OCI-LY1 (cell line): ENCODE results near the gene TMEM53.

Experiments used
- H2AFZ ChIP-seq: fragments of 200-600 bp; sonication (generic), shearing (Covaris generic); 2 replicates; pipeline ENCODE4 v1.6.0; 2014; ENCODE audit warnings: antibody characterized with exemption, mild to moderate bottlenecking, low read length
- H3F3A ChIP-seq: fragments of 200-600 bp; sonication (generic), shearing (Covaris generic); 2 replicates; pipeline ENCODE4 v1.6.0; 2014; ENCODE audit warnings: mild to moderate bottlenecking, antibody characterized with exemption, low read length, moderate library complexity; ENCODE audit not compliant: insufficient read depth
- H3K27ac ChIP-seq: fragments of 200-600 bp; sonication (generic); 2 replicates; pipeline ENCODE4 v1.5.1; 2014; ENCODE audit warnings: low read length, mixed run types, mild to moderate bottlenecking, low read depth; ENCODE audit not compliant: poor library complexity, severe bottlenecking
- H3K27me3 ChIP-seq: fragments of 200-600 bp; sonication (generic); 2 replicates; pipeline ENCODE4 v1.6.0; 2014; ENCODE audit warnings: antibody characterized with exemption, mild to moderate bottlenecking, low read length, moderate library complexity; ENCODE audit not compliant: insufficient read depth
- H3K36me3 ChIP-seq: fragments of 200-600 bp; sonication (generic); 2 replicates; pipeline ENCODE4 v1.6.1; 2014; ENCODE audit warnings: mild to moderate bottlenecking, antibody characterized with exemption, low read length, moderate library complexity, mixed read lengths; ENCODE audit not compliant: insufficient read depth
- H3K4me1 ChIP-seq: fragments of 200-600 bp; sonication (generic); 2 replicates; pipeline ENCODE4 v1.5.1; 2014; ENCODE audit warnings: mild to moderate bottlenecking, low read length, moderate library complexity; ENCODE audit not compliant: insufficient read depth, severe bottlenecking
- H3K4me2 ChIP-seq: fragments of 200-600 bp; sonication (generic), shearing (Covaris generic); 2 replicates; pipeline ENCODE4 v1.6.1; 2014; ENCODE audit warnings: low read length
- H3K4me3 ChIP-seq: fragments of 200-600 bp; sonication (generic); 2 replicates; pipeline ENCODE4 v1.5.1; 2014; ENCODE audit warnings: low read length, low read depth, mild to moderate bottlenecking, mixed read lengths; ENCODE audit not compliant: poor library complexity, severe bottlenecking
- H3K79me2 ChIP-seq: fragments of 200-600 bp; shearing (Covaris generic); 2 replicates; pipeline ENCODE4 v1.6.1; 2016; ENCODE audit warnings: mixed run types, low read length, mixed read lengths; ENCODE audit not compliant: insufficient read depth
- H3K9ac ChIP-seq: fragments of 200-600 bp; sonication (generic), shearing (Covaris generic); 2 replicates; pipeline ENCODE4 v1.6.1; 2014; ENCODE audit warnings: mild to moderate bottlenecking, low read length, mixed read lengths
- H3K9me2 ChIP-seq: fragments of 200-600 bp; sonication (generic), shearing (Covaris generic); 2 replicates; pipeline ENCODE4 v1.6.1; 2014; ENCODE audit warnings: low read depth, mild to moderate bottlenecking, low read length, mixed read lengths
- H3K9me3 ChIP-seq: fragments of 200-600 bp; shearing (Covaris generic); 2 replicates; pipeline ENCODE4 v1.6.1; 2014; ENCODE audit warnings: low read length, mixed read lengths
- H4K20me1 ChIP-seq: fragments of 200-600 bp; sonication (generic), shearing (Covaris generic); 2 replicates; pipeline ENCODE4 v1.6.0; 2016; ENCODE audit warnings: mild to moderate bottlenecking, low read length; ENCODE audit not compliant: insufficient read depth
- EZH2 ChIP-seq: fragments of 200-600 bp; sonication (generic), shearing (Covaris generic); IDR thresholded peaks from 2 replicates; pipeline ENCODE4 v1.8.0; 2017; ENCODE audit warnings: borderline replicate concordance, mixed run types, mild to moderate bottlenecking, antibody characterized with exemption, low read length, moderate library complexity, mixed read lengths
- TF ChIP-seq, protein P1 (sequence below): fragments of 200-600 bp; sonication (generic), shearing (Covaris generic); IDR thresholded peaks from 2 replicates; pipeline ENCODE4 v1.5.1; 2017; ENCODE audit warnings: mild to moderate bottlenecking, antibody characterized with exemption, low read length, moderate library complexity, mixed read lengths

Gene TMEM53

DNA sequence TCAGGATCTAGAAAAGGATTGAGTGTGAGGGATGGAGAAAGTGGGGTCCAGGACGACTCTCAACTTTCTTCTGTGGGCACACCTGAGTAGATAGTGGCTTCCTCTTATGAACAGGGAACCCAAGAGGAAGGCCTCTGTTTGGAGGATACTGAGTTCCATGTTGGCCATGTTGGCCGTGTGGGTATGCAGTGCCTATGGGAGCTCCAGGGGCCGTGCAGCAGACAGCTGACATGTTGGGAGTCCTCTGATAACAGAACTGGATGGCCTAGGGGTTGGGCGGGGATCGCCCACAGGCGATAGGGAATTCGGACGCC lies 43.0 kb downstream of the TMEM53 start:
- Histone ChIP-seq H4K20me1 (no peaks in the 10 kb centered on the region), H3K79me2 (peaks cover 3% of the 10 kb centered on the region), H3K4me1 (peaks cover 28% of the 10 kb centered on the region), H3K4me2 (peak overlapping the region; percentile 99), H3K9me2 (no peaks in the 10 kb centered on the region), H3K9me3 (no peaks in the 10 kb centered on the region), H3K27ac (peak overlapping the region; percentile 75), H3F3A (no peaks in the 10 kb centered on the region), H3K36me3 (peaks cover 36% of the 10 kb centered on the region), H3K9ac (peak overlapping the region; percentile 93), H2AFZ (0 out of 2 replicates have a peak overlapping the region, but pooled peaks have one; percentile 25), H3K4me3 (peak overlapping the region; percentile 87), H3K27me3 (no peaks in the 10 kb centered on the region)
- TF ChIP-seq, protein P1, sequence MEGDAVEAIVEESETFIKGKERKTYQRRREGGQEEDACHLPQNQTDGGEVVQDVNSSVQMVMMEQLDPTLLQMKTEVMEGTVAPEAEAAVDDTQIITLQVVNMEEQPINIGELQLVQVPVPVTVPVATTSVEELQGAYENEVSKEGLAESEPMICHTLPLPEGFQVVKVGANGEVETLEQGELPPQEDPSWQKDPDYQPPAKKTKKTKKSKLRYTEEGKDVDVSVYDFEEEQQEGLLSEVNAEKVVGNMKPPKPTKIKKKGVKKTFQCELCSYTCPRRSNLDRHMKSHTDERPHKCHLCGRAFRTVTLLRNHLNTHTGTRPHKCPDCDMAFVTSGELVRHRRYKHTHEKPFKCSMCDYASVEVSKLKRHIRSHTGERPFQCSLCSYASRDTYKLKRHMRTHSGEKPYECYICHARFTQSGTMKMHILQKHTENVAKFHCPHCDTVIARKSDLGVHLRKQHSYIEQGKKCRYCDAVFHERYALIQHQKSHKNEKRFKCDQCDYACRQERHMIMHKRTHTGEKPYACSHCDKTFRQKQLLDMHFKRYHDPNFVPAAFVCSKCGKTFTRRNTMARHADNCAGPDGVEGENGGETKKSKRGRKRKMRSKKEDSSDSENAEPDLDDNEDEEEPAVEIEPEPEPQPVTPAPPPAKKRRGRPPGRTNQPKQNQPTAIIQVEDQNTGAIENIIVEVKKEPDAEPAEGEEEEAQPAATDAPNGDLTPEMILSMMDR, result no peak
- no peak for TF ChIP-seq EZH2

DNA sequence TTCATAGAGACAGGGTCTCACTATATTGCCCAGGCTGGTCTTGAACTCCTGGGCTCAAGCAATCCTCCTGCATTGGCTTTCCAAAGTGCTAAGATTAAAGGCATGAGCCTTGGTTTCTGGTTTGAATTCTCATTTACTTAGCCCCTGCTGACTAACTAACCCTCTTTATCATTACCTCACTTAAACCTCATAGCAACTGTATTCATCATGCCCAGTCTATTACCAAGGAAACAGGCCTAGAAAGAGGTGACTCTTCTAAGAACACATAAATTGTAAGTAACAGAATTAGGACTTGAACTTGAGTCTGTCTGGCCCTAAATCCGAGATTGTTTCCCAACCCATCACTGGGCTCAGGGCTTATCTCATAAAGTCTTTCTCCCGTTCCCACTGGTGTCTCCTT lies 44.2 kb downstream of the TMEM53 start:
- Histone ChIP-seq H3K4me1 (peaks cover 28% of the 10 kb centered on the region), H3K27ac (no peak overlapping the region), H3K79me2 (peaks cover 3% of the 10 kb centered on the region), H3K36me3 (peaks cover 24% of the 10 kb centered on the region; the same call in 1 of the 2 replicates), H3K27me3 (no peaks in the 10 kb centered on the region), H3K4me2 (no peak overlapping the region), H3K4me3 (no peak overlapping the region), H2AFZ (no peak overlapping the region), H3K9me2 (no peaks in the 10 kb centered on the region), H4K20me1 (no peaks in the 10 kb centered on the region), H3F3A (no peaks in the 10 kb centered on the region), H3K9ac (no peak overlapping the region), H3K9me3 (no peaks in the 10 kb centered on the region)
- TF ChIP-seq, protein P1, result no peak

DNA sequence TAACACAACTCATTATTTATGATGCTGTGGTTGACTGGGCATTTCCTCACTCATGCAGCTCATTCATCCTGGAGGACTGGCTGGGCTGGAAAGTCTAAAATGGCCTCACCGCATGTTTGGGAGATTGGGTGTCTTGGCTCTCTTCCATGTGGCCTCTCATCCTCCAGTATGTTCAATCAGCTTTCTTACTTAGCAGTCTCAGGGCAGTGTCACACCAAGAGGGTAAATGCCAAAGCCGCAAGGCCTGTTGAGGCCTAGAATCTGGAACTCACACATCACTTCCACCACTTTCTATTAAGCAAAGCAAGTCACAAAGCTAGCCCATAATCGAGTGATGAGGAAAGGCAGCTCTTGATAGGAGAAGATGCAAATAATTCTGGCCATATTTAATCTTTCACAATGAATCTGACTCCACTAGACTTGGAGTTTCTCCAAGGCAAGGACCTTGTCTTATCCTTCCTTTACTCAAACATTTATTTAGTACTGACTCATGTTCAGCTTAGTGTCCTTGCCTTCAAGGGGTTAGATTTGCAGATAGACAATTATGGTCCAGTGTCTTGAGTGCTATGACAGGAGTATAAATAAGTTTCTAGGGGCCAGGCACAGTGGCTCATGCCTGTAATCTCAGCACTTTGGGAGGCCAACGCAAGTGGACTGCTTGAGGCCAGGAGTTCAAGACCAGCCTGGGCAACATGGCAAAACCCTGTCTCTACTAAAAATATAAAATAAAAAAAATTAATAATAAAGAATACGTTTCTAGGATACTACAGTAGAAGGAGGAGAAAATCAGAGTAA lies 45.1 kb downstream of the TMEM53 start:
- Histone ChIP-seq H3K4me1 (peaks cover 25% of the 10 kb centered on the region), H3K27ac (no peak overlapping the region), H3K4me3 (no peak overlapping the region), H3K9me2 (no peaks in the 10 kb centered on the region), H2AFZ (no peak overlapping the region), H4K20me1 (no peaks in the 10 kb centered on the region), H3F3A (no peaks in the 10 kb centered on the region), H3K36me3 (peaks cover 14% of the 10 kb centered on the region; the same call in 1 of the 2 replicates), H3K4me2 (no peak overlapping the region), H3K79me2 (peaks cover 3% of the 10 kb centered on the region), H3K27me3 (no peaks in the 10 kb centered on the region), H3K9ac (no peak overlapping the region), H3K9me3 (no peaks in the 10 kb centered on the region)
- TF ChIP-seq, protein P1, result no peak
- TF ChIP-seq EZH2, result no peak
